HepG2 (cell line): Measurements from ENCODE around the gene CATSPERB. TPM values are rescaled to one million over a fixed set of nuclear protein-coding genes. Genes with fewer than 3 reads are reported as not detected.

Experiments
- ATAC-seq: fragments of 200-7000 bp; cut with Tn5 transposase; 3 replicates; pipeline ENCODE4 v1.9.1; 2020; ENCODE audit warnings: mild to moderate bottlenecking, moderate library complexity
- BruUV-seq: library from RNA; stranded (reverse); fragments of 400-500 nt; replicated peaks from 2 replicates; lab custom pipeline; 2021; lab: Mats Ljungman, UMichigan
- CTCF ChIA-PET: fragments of 300-600 bp; formaldehyde crosslinking; extraction: SDS; loops from one replicate; lab custom pipeline; 2021; ENCODE audit warnings: low total read pairs, inconsistent platforms, low intra/inter-chr PET ratio; lab: Yijun Ruan, JAX
- POLR2A ChIA-PET: fragments of 350-600 bp; sonication (Branson Sonifier 250); formaldehyde crosslinking; loops from one replicate; lab custom pipeline; 2020; ENCODE audit warnings: antibody characterized with exemption, inconsistent platforms; lab: Yijun Ruan, JAX
- DNase-seq: peaks from one replicate; pipeline ENCODE4 v3.0.0-alpha.2; 2015; ENCODE audit warnings: low spot score
- FAIRE-seq: peaks from 3 replicates; lab custom pipeline; 2011; peaks lifted over from hg19 to GRCh38; lab: Jason Lieb, UNC
- H2AFZ ChIP-seq: one replicate; pipeline ENCODE4 v1.6.1; 2011; ENCODE audit warnings: low read length, inconsistent platforms
- H3K27ac ChIP-seq: fragments of 300-600 bp; 3 replicates; pipeline ENCODE4 v1.8.0; 2011; ENCODE audit warnings: mixed run types, mild to moderate bottlenecking, mixed read lengths, low read length, inconsistent platforms; ENCODE audit not compliant: insufficient read depth; ENCODE audit errors: extremely low read length
- H3K27me3 ChIP-seq, 2 experiments: fragments of 200-600 bp in 1 of 2; 2 replicates in 1 of 2; 3 replicates in 1 of 2; pipeline versions ENCODE4 v1.6.0 to v1.8.0; 2011; ENCODE audit warnings: low read length in 2 of 2, mild to moderate bottlenecking in 2 of 2, moderate library complexity in 2 of 2, inconsistent platforms in 1 of 2; ENCODE audit not compliant: insufficient read depth in 2 of 2, control insufficient read depth in 1 of 2
- H3K36me3 ChIP-seq, 2 experiments: fragments of 200-600 bp in 1 of 2; replicated peaks in 1 of 2; 2 replicates in 1 of 2; 3 replicates in 1 of 2; pipeline versions ENCODE4 v1.5.1 to v1.8.0; 2011; ENCODE audit warnings: low read length in 2 of 2, inconsistent platforms in 1 of 2; ENCODE audit not compliant: insufficient read depth in 2 of 2, control insufficient read depth in 1 of 2
- H3K4me1 ChIP-seq: 2 replicates; pipeline ENCODE4 v1.5.1; 2012; ENCODE audit warnings: low read length, inconsistent platforms; ENCODE audit not compliant: insufficient read depth
- H3K4me2 ChIP-seq: 2 replicates; pipeline ENCODE4 v1.6.0; 2011; ENCODE audit warnings: low read depth, low read length, inconsistent platforms
- H3K4me3 ChIP-seq, 3 experiments: fragments of 200-600 bp in 1 of 3; sonication (generic), shearing (Covaris generic) in 1 of 3; replicated peaks in 1 of 3; 2 replicates each; pipeline ENCODE4 v1.5.1; 2011 to 2016; ENCODE audit warnings: low read length in 3 of 3, inconsistent platforms in 2 of 3, low read depth in 2 of 3, mild to moderate bottlenecking in 2 of 3, control low read depth in 1 of 3, mixed read lengths in 1 of 3; ENCODE audit not compliant: insufficient read depth in 1 of 3
- H3K79me2 ChIP-seq: one replicate; pipeline ENCODE4 v1.6.1; 2011; ENCODE audit warnings: low read length, inconsistent platforms; ENCODE audit not compliant: insufficient read depth
- H3K9ac ChIP-seq: 2 replicates; pipeline ENCODE4 v1.6.0; 2011; ENCODE audit warnings: mild to moderate bottlenecking, low read depth, low read length, inconsistent platforms; ENCODE audit not compliant: insufficient read depth
- H3K9me3 ChIP-seq: 2 replicates; pipeline ENCODE4 v1.5.1; 2012; ENCODE audit warnings: mild to moderate bottlenecking, low read length
- H4K20me1 ChIP-seq: 2 replicates; pipeline ENCODE4 v1.6.0; 2011; ENCODE audit warnings: inconsistent platforms, mild to moderate bottlenecking, low read length, moderate library complexity; ENCODE audit not compliant: insufficient read depth
- CTCF ChIP-seq: sonication (generic); formaldehyde crosslinking; IDR thresholded peaks from 2 replicates; pipeline ENCODE4 v1.5.0; 2020; ENCODE audit warnings: mild to moderate bottlenecking, missing genetic modification reagents, moderate library complexity
- HIC2 ChIP-seq: sonication (generic); formaldehyde crosslinking; IDR thresholded peaks from 2 replicates; pipeline ENCODE4 v1.9.0; 2022; ENCODE audit warnings: low read depth, missing genetic modification reagents
- IKZF4 ChIP-seq: sonication (generic); formaldehyde crosslinking; IDR thresholded peaks from 2 replicates; pipeline ENCODE4 v1.5.1; 2020; ENCODE audit warnings: borderline replicate concordance, mild to moderate bottlenecking, low read depth, missing genetic modification reagents; ENCODE audit errors: not compliant biosample characterization
- KAT8 ChIP-seq: IDR thresholded peaks from 2 replicates; pipeline ENCODE4 v1.6.1; 2016; ENCODE audit warnings: missing genetic modification reagents, missing compliant biosample characterization
- PBX2 ChIP-seq: IDR thresholded peaks from 2 replicates; pipeline ENCODE4 v1.6.1; 2016; ENCODE audit warnings: control low read depth
- PCBP2 ChIP-seq: fragments of 200-400 bp; formaldehyde crosslinking; optimal IDR thresholded peaks from 2 replicates; pipeline ENCODE3; 2018; ENCODE audit warnings: low read length, low read depth; ENCODE audit not compliant: poor library complexity, severe bottlenecking
- RXRB ChIP-seq: IDR thresholded peaks from 2 replicates; pipeline ENCODE4 v1.6.1; 2016; ENCODE audit warnings: borderline replicate concordance, missing genetic modification reagents, missing compliant biosample characterization
- SOX5 ChIP-seq: IDR thresholded peaks from 2 replicates; pipeline ENCODE4 v1.6.1; 2016; ENCODE audit warnings: borderline replicate concordance
- YEATS4 ChIP-seq: sonication (generic); formaldehyde crosslinking; IDR thresholded peaks from 2 replicates; pipeline ENCODE4 v1.4.0; 2020; ENCODE audit warnings: missing genetic modification reagents, borderline replicate concordance
- ZFAT ChIP-seq: sonication (generic); formaldehyde crosslinking; conservative IDR thresholded peaks from 2 replicates; pipeline ENCODE4 v1.8.1; 2023; ENCODE audit warnings: missing genetic modification reagents, inconsistent platforms
- ZNF230 ChIP-seq: sonication (generic); formaldehyde crosslinking; IDR thresholded peaks from 2 replicates; pipeline ENCODE4 v1.4.0; 2020; ENCODE audit warnings: mild to moderate bottlenecking, missing genetic modification reagents
- ZNF44 ChIP-seq: sonication (generic); formaldehyde crosslinking; IDR thresholded peaks from 2 replicates; pipeline ENCODE4 v1.5.1; 2020; ENCODE audit warnings: mild to moderate bottlenecking, missing genetic modification reagents
- ZNF605 ChIP-seq: sonication (generic); formaldehyde crosslinking; IDR thresholded peaks from 2 replicates; pipeline ENCODE4 v1.8.0; 2022; ENCODE audit warnings: mild to moderate bottlenecking, missing genetic modification reagents
- ZNF75D ChIP-seq: sonication (generic); formaldehyde crosslinking; IDR thresholded peaks from 2 replicates; pipeline ENCODE4 v1.8.1; 2023; ENCODE audit warnings: missing genetic modification reagents, mild to moderate bottlenecking, borderline replicate concordance
- ZNF816 ChIP-seq: sonication (generic); formaldehyde crosslinking; IDR thresholded peaks from 2 replicates; pipeline ENCODE4 v1.8.0; 2022; ENCODE audit warnings: missing genetic modification reagents, mild to moderate bottlenecking, borderline replicate concordance
- WGBS: methylation state at CpG from one replicate; pipeline ENCODE4 v1.1.6; 2017; ENCODE audit warnings: low lambda C conversion rate; 5-methylcytosine and 5-hydroxymethylcytosine counted together
- in situ Hi-C: cut with HindIII; loops from 2 replicates; pipeline ENCODE4 v1.10.0; 2017; ENCODE audit warnings: low pct_unique_long_range_greater_than_20kb; ENCODE audit not compliant: extremely low pct_ligation_motif_present
- intact Hi-C: fragments of 100-400 bp; cut with micrococcal nuclease; formaldehyde crosslinking; loops from one replicate; pipeline ENCODE4 v1.10.0; 2022; ENCODE audit not compliant: unreplicated experiment
- polyA plus RNA-seq, 8 experiments: library from polyadenylated mRNA; depleted of rRNA in 3 of 8; stranded (reverse) in 7 of 8; unstranded in 1 of 8; fragments of >200 nt; fragmentation: Illumina TruSeq in 4 of 8; extraction: Trizol in 4 of 8; gene quantifications; 2 replicates each; pipeline versions ENCODE4 v1.2.1 to v1.2.3, GENCODE V29; 2011 to 2016; ENCODE audit warnings: low read depth in 4 of 8, missing spikeins in 1 of 8, mixed read lengths in 1 of 8; ENCODE audit not compliant: insufficient read depth in 1 of 8
- total RNA-seq, 5 experiments: library from RNA; depleted of rRNA; stranded (reverse); fragments of >200 nt; fragmentation: Illumina TruSeq; extraction: Trizol; gene quantifications; 2 replicates each; pipeline ENCODE4 v1.2.3, GENCODE V29; 2016; ENCODE audit warnings: low read depth in 1 of 5
- TF ChIP-seq, protein P1 (sequence below): sonication (generic); formaldehyde crosslinking; IDR thresholded peaks from 2 replicates; pipeline ENCODE4 v1.5.0; 2020; ENCODE audit warnings: missing genetic modification reagents, mild to moderate bottlenecking, borderline replicate concordance

The CATSPERB gene
- total and polyA plus RNA-seq, 2 of the 13 experiments (the other 11 are each of a cell fraction or from before 2014, with no cell fraction given) = not detected

- TF ChIP-seq, protein P1, sequence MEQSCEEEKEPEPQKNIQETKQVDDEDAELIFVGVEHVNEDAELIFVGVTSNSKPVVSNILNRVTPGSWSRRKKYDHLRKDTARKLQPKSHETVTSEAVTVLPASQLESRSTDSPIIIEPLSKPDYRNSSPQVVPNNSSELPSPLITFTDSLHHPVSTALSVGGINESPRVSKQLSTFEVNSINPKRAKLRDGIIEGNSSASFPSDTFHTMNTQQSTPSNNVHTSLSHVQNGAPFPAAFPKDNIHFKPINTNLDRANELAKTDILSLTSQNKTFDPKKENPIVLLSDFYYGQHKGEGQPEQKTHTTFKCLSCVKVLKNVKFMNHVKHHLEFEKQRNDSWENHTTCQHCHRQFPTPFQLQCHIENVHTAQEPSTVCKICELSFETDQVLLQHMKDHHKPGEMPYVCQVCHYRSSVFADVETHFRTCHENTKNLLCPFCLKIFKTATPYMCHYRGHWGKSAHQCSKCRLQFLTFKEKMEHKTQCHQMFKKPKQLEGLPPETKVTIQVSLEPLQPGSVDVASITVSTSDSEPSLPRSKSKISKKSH (CRISPR knock-in tag) = no peak
- TF ChIP-seq CTCF (CRISPR knock-in tag) (no peak), ZNF75D (CRISPR knock-in tag) (no peak)
- TF ChIP-seq, all 625 proteins: peak for 0
Observed at GRCh38 chr14:91770185-91770584, 38.3 kb upstream of the CATSPERB start (continued).

DNA sequence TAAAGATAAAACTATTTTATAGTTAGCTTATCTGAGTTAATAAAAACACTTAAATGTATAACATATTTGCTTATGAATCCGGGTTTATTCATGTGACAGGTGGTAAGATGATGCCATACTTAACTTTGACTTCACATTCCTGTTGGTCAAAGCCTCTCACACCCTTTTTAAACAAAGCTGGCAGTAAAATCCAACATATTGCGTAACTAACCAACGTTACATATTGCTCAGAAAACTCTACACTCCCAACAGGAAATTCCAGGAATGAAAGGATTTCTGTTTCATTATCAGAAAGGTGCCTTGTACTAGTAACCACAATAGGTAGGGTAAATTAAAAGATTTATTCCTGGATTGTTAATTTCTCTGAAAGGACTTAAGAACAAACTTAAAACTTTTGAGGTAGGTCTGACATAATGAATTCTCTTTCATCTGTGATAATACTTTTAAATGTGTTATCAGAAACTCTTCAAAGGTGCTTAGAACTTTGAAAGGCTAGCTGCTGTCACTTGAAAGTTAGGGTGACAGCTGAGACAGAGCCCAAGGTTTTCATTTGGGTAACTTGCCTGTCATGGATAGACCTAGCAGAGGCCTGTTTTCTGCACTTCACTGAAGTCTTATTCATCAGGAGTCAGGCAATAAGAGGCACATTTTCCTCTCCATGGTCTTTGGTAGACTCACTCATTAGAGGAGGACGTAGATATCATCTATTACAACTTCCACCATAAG, 23.8 kb upstream of the CATSPERB start:
- CTCF ChIA-PET = no interaction called here
- no TSS peak for BruUV-seq
- H3K4me2 ChIP-seq = peak overlapping the region; percentile 6; the same call in 1 of the 2 replicates
- no peak overlapping the region for H2AFZ ChIP-seq
- intact Hi-C loops = no loop called here
- ATAC-seq (peak; percentile 73), DNase-seq (peak; percentile 76), FAIRE-seq (peak; percentile 85)
- no peak overlapping the region for H3K9ac ChIP-seq
- H3K4me1 ChIP-seq = peaks cover 26% of the 10 kb centered on the region
- WGBS = 0% methylated on average over 4 of the region's 4 CpGs
- H3K36me3 ChIP-seq = no peaks in the 10 kb centered on the region
- H3K79me2 ChIP-seq = no peaks in the 10 kb centered on the region
- H3K27ac ChIP-seq = no peak overlapping the region
- peaks cover 7% of the 10 kb centered on the region; the same call in 1 of the 2 replicates for H3K9me3 ChIP-seq
- in situ Hi-C loops = no loop called here
- no peaks in the 10 kb centered on the region for H4K20me1 ChIP-seq
- no peak overlapping the region for H3K4me3 ChIP-seq
- no peaks in the 10 kb centered on the region for H3K27me3 ChIP-seq
- POLR2A ChIA-PET = no interaction called here
- TF ChIP-seq YEATS4 = no peak
- peak; percentile 65 for TF ChIP-seq KAT8
- peak; percentile 25; the same call in 1 of the 2 replicates for TF ChIP-seq RXRB (CRISPR knock-in tag)
- TF ChIP-seq PCBP2 = no peak
- TF ChIP-seq ZNF230 (CRISPR knock-in tag) = no peak
- no peak for TF ChIP-seq IKZF4 (CRISPR knock-in tag)
- no peak for TF ChIP-seq ZNF605 (CRISPR knock-in tag)
- no peak for TF ChIP-seq PBX2 (CRISPR knock-in tag)
- TF ChIP-seq HIC2 = no peak
- peak; percentile 78; the same call in 1 of the 2 replicates for TF ChIP-seq SOX5 (CRISPR knock-in tag)
- no peak for TF ChIP-seq ZNF44
- TF ChIP-seq ZNF816 (CRISPR knock-in tag) = no peak
- no peak for TF ChIP-seq ZFAT
